Measurements from ENCODE around the gene RNASE7. TPM values are rescaled to one million over a fixed set of nuclear protein-coding genes. Genes with fewer than 3 reads are reported as not detected.

Gene RNASE7
- total RNA-seq, 1 donor from 2014 or later = not detected

- no peak overlapping the region for H3K27ac ChIP-seq (replicated peaks)
- no peak for DNase-seq
- no peak overlapping the region for H3K4me3 ChIP-seq
- no peaks in the 10 kb centered on the region for H3K27me3 ChIP-seq (ENCODE audit: low read depth)
- intact Hi-C loops (cut with micrococcal nuclease) = no loop called here
- no peak for TF ChIP-seq CTCF (IDR thresholded peaks at IDR 0.05; ENCODE audit: borderline replicate concordance)
- H3K9me3 ChIP-seq (replicated peaks) = no peaks in the 10 kb centered on the region
- H3K4me1 ChIP-seq = peaks cover 17% of the 10 kb centered on the region
- no peaks in the 10 kb centered on the region for H3K36me3 ChIP-seq
These were observed 16.7 kb downstream of the RNASE7 start for GRCh38 chr14:21058903-21059302.

- no peaks in the 10 kb centered on the region for H3K27me3 ChIP-seq (ENCODE audit: low read depth)
These were observed 17.9 kb downstream of the RNASE7 start for GRCh38 chr14:21059842-21060613.

GRCh38 chr14:21060614-21061346 lies 18.6 kb downstream of the RNASE7 start:
- H3K27me3 ChIP-seq (ENCODE audit: low read depth) = no peaks in the 10 kb centered on the region
- H3K36me3 ChIP-seq = no peaks in the 10 kb centered on the region
- no peak overlapping the region for H3K4me3 ChIP-seq
- DNase-seq = no peak
- H3K9me3 ChIP-seq (replicated peaks) = no peaks in the 10 kb centered on the region
- peaks cover 17% of the 10 kb centered on the region for H3K4me1 ChIP-seq
- intact Hi-C loops (cut with micrococcal nuclease) = no loop called here
- no peak for TF ChIP-seq CTCF (IDR thresholded peaks at IDR 0.05; ENCODE audit: borderline replicate concordance)
- no peak overlapping the region for H3K27ac ChIP-seq (replicated peaks)

More at GRCh38 chr14:21059842-21060613, 17.9 kb downstream of the RNASE7 start:
- H3K4me3 ChIP-seq = no peak overlapping the region
- H3K9me3 ChIP-seq (replicated peaks) = no peaks in the 10 kb centered on the region
- peaks cover 17% of the 10 kb centered on the region for H3K4me1 ChIP-seq
- no peak for DNase-seq
- intact Hi-C loops (cut with micrococcal nuclease) = no loop called here
- H3K27ac ChIP-seq (replicated peaks) = no peak overlapping the region
- TF ChIP-seq CTCF (IDR thresholded peaks at IDR 0.05; ENCODE audit: borderline replicate concordance) = no peak
- H3K36me3 ChIP-seq = no peaks in the 10 kb centered on the region

GRCh38 chr14:21061347-21061668 lies 19.1 kb downstream of the RNASE7 start:
- DNase-seq = no peak
- no peaks in the 10 kb centered on the region for H3K27me3 ChIP-seq (ENCODE audit: low read depth)
- no peak overlapping the region for H3K27ac ChIP-seq (replicated peaks)
- no peak overlapping the region for H3K4me3 ChIP-seq
- H3K4me1 ChIP-seq = peaks cover 14% of the 10 kb centered on the region
- no peak for TF ChIP-seq CTCF (IDR thresholded peaks at IDR 0.05; ENCODE audit: borderline replicate concordance)
- no peaks in the 10 kb centered on the region for H3K36me3 ChIP-seq
- no peaks in the 10 kb centered on the region for H3K9me3 ChIP-seq (replicated peaks)
- intact Hi-C loops (cut with micrococcal nuclease) = no loop called here

GRCh38 chr14:21063479-21063878 lies 21.3 kb downstream of the RNASE7 start:
- DNase-seq = no peak
- H3K27me3 ChIP-seq (ENCODE audit: low read depth) = no peaks in the 10 kb centered on the region
- H3K4me1 ChIP-seq = peaks cover 9% of the 10 kb centered on the region
- H3K27ac ChIP-seq (replicated peaks) = no peak overlapping the region
- H3K36me3 ChIP-seq = no peaks in the 10 kb centered on the region
- H3K9me3 ChIP-seq (replicated peaks) = no peaks in the 10 kb centered on the region
- no peak for TF ChIP-seq CTCF (IDR thresholded peaks at IDR 0.05; ENCODE audit: borderline replicate concordance)
- intact Hi-C loops (cut with micrococcal nuclease) = no loop called here
- H3K4me3 ChIP-seq = no peak overlapping the region

Data from left ventricle myocardium inferior (tissue), 1 donor.